Activated CD8-positive, alpha-beta T cell treated with anti-CD3 and anti-CD28 coated beads, Interleukin-2, amount 10 ng/mL, durations not matched to agents 7 days and 5 days (primary cell): ENCODE results near the gene SIX2. TPM values are rescaled to one million over a fixed set of nuclear protein-coding genes. Genes with fewer than 3 reads are reported as not detected.

Experiments used
- ATAC-seq: fragments of 150-1000 bp; cut with Tn5 transposase; one replicate; pipeline ENCODE4 v1.10.0; 2021; ENCODE audit warnings: moderate library complexity
- CTCF ChIA-PET: fragments of 350-600 bp; sonication (Branson Sonifier 250); formaldehyde crosslinking; loops from one replicate; lab custom pipeline; 2021; ENCODE audit warnings: antibody characterized with exemption; lab: Charles Lee
- POLR2A ChIA-PET: fragments of 350-600 bp; sonication (Branson Sonifier 250); formaldehyde crosslinking; loops from one replicate; lab custom pipeline; 2021; ENCODE audit warnings: antibody characterized with exemption; lab: Charles Lee
- DNase-seq: peaks from one replicate; pipeline ENCODE4 v3.0.0-alpha.2; 2020
- H3K27ac Mint-ChIP-seq: one replicate; pipeline ENCODE4 v1.8.0; 2021; ENCODE audit warnings: mild to moderate bottlenecking, mixed read lengths
- H3K27me3 Mint-ChIP-seq: one replicate; pipeline ENCODE4 v1.8.0; 2021; ENCODE audit warnings: low read depth, mixed read lengths
- H3K36me3 Mint-ChIP-seq: one replicate; pipeline ENCODE4 v1.8.0; 2021; ENCODE audit warnings: low read depth, mixed read lengths
- H3K4me1 Mint-ChIP-seq: one replicate; pipeline ENCODE4 v1.8.0; 2021; ENCODE audit warnings: low read depth, mixed read lengths
- H3K4me3 Mint-ChIP-seq: one replicate; pipeline ENCODE4 v1.8.0; 2021; ENCODE audit warnings: mild to moderate bottlenecking, mixed read lengths
- H3K9me3 Mint-ChIP-seq: one replicate; pipeline ENCODE4 v1.8.0; 2022; ENCODE audit warnings: mixed read lengths; ENCODE audit not compliant: insufficient read depth
- total RNA-seq, 2 experiments: library from RNA; stranded (reverse); gene quantifications; one replicate each; pipeline ENCODE4 v1.2.3, GENCODE V29; 2021

SIX2 gene
- total RNA-seq: not detected

DNA sequence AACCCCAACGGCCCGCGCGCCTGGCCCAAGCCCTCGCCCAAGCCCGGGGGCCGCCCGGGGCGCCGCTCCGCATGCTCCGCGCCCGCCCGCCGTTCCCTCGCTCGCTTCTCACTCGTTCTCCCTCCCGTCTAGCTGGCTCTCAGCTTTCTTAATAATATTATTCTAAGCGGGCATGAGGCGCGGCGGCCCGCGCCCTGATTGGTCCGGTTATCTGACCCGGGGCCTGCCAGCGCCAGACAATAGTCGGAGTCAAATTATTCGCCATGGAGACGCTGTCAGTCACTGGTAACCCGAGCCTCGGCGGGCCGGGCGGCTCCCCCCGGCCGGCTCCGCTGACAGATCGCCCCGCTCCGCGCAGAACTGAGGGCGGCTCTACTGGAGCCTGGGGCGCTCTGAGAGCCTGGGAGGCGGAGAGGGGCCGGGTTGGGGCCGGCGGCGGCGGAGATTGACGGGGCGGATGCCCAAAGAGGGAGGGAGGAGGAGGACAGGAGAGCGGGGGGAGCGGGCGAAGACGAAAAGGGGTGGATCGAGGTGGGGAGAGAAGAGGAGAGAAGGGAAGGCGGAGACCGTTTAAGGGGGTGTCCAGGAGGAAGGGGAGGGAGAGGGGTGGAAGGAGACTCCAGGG is at the start of gene SIX2:
Gene SIX2 (minus strand): TSS at position 150 of the 625 bp plus-strand sequence. CDS start 342 bp downstream, outside the sequence.
- no peaks in the 10 kb centered on the region for H3K36me3 Mint-ChIP-seq
- CTCF ChIA-PET: no interaction called here
- ATAC-seq (peak; percentile 23), DNase-seq (no peak)
- POLR2A ChIA-PET: no interaction called here
- no peaks in the 10 kb centered on the region for H3K9me3 Mint-ChIP-seq
- peaks cover 29% of the 10 kb centered on the region for H3K4me1 Mint-ChIP-seq
- no peak within 1 kb of the TSS for H3K27ac Mint-ChIP-seq
- peaks cover 81% of the 10 kb centered on the region for H3K27me3 Mint-ChIP-seq
- peak within 1 kb of the TSS; percentile 63 for H3K4me3 Mint-ChIP-seq

- DNase-seq: no peak
- H3K36me3 Mint-ChIP-seq: no peaks in the 10 kb centered on the region
- no peak overlapping the region for H3K4me3 Mint-ChIP-seq
- H3K27me3 Mint-ChIP-seq: no peaks in the 10 kb centered on the region
- no peak overlapping the region for H3K27ac Mint-ChIP-seq
- no peaks in the 10 kb centered on the region for H3K4me1 Mint-ChIP-seq
- CTCF ChIA-PET: no interaction called here
- no peaks in the 10 kb centered on the region for H3K9me3 Mint-ChIP-seq
- no peak for ATAC-seq
- POLR2A ChIA-PET: no interaction called here
Observed at GRCh38 chr2:45055162-45055605, 45.9 kb upstream of the SIX2 start.

DNA sequence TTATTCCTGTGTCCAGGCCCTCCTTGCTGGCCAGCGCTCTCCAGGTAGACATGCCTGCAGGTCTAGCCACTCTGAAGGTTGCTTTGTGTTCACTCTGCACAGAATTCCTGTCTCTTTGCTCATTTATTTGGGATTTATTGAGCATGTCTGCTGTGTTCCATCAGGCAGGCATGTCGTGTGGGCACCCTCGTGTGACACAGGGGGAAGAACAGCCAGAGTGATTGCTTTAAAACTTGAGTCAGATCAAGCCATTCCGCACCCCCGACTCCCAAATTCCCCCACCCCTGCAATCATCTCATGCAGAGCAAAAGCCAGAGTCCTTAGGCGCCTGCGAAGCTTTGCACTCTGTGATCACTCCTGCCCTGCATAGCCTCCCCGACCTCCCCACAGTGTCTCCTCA is 44.7 kb upstream of the SIX2 start:
- no peak for DNase-seq
- Mint-ChIP-seq H3K9me3 (no peaks in the 10 kb centered on the region), H3K4me1 (no peaks in the 10 kb centered on the region), H3K36me3 (no peaks in the 10 kb centered on the region), H3K27ac (no peak overlapping the region), H3K27me3 (no peaks in the 10 kb centered on the region), H3K4me3 (no peak overlapping the region)
- ChIA-PET CTCF (no interaction called here), POLR2A (no interaction called here)
- no peak for ATAC-seq

DNA sequence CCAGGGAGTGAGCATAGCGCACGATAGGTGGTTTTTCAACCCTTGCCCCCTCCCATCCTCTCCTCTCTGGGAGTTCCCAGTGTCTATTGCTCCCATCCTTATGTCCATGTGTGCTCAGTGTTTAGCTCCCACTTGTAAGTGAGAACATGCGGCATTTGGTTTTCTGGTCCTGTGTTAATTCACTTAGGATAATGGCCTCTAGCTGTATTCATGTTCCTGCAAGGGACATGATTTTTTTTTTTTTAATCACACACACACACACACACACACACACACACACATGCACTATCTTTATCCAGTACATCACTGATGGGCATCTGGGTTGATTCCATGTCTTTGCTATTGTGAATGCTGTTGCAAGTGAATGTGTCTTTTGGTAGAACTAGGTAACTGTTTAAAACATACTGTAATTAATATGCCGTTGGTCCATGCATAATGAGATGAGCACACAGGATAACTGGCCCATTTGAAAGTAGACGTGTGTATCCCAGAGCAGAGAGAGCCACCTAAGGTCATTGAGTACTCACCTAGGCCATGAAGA is 43.2 kb upstream of the SIX2 start:
- Mint-ChIP-seq H3K4me3 (no peak overlapping the region), H3K9me3 (no peaks in the 10 kb centered on the region), H3K27me3 (peaks cover 4% of the 10 kb centered on the region), H3K36me3 (no peaks in the 10 kb centered on the region), H3K4me1 (no peaks in the 10 kb centered on the region), H3K27ac (no peak overlapping the region)
- POLR2A ChIA-PET: no interaction called here
- CTCF ChIA-PET: no interaction called here
- DNase-seq: no peak
- no peak for ATAC-seq

GRCh38 chr2:45049569-45050336 is 40.5 kb upstream of the SIX2 start:
- H3K27ac Mint-ChIP-seq: no peak overlapping the region
- ChIA-PET CTCF (no interaction called here), POLR2A (no interaction called here)

DNA sequence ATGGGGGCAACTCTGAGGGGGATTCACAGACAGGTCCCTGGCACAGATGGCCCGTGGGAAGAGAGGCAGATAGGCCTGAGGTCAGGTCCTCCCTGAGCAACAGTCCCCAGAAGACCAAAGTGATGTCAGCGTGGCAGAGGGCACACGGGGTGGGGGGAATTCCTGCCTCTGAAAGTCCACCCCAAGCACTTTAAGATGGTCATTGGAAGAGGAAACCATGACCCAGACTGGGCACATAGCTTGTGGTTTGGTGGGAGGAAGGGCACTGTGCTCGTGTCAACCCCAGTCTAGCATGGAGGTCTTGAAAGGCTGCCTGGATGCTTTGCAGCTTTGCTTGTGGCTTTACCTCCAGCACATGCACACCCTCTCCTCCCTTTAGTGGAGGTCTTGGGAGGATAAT is 38.0 kb upstream of the SIX2 start:
- POLR2A ChIA-PET: no interaction called here
- ATAC-seq: no peak
- peaks cover 24% of the 10 kb centered on the region for H3K27me3 Mint-ChIP-seq

More at GRCh38 chr2:45049569-45050336, 40.5 kb upstream of the SIX2 start:
- Mint-ChIP-seq H3K36me3 (no peaks in the 10 kb centered on the region), H3K4me1 (no peaks in the 10 kb centered on the region), H3K27me3 (peaks cover 8% of the 10 kb centered on the region), H3K4me3 (no peak overlapping the region), H3K9me3 (no peaks in the 10 kb centered on the region)
- no peak for ATAC-seq
- no peak for DNase-seq

GRCh38 chr2:45046786-45047185 is 37.5 kb upstream of the SIX2 start:
- no peaks in the 10 kb centered on the region for H3K36me3 Mint-ChIP-seq
- H3K4me1 Mint-ChIP-seq: no peaks in the 10 kb centered on the region
- ATAC-seq (no peak), DNase-seq (no peak)
- POLR2A ChIA-PET: no interaction called here
- H3K9me3 Mint-ChIP-seq: no peaks in the 10 kb centered on the region
- CTCF ChIA-PET: no interaction called here
- H3K27ac Mint-ChIP-seq: no peak overlapping the region
- peaks cover 25% of the 10 kb centered on the region for H3K27me3 Mint-ChIP-seq
- no peak overlapping the region for H3K4me3 Mint-ChIP-seq

More for the DNA sequence above, 38.0 kb upstream of the SIX2 start:
- CTCF ChIA-PET: no interaction called here
- Mint-ChIP-seq H3K9me3 (no peaks in the 10 kb centered on the region), H3K36me3 (no peaks in the 10 kb centered on the region), H3K27ac (no peak overlapping the region), H3K4me1 (no peaks in the 10 kb centered on the region), H3K4me3 (no peak overlapping the region)
- no peak for DNase-seq

DNA sequence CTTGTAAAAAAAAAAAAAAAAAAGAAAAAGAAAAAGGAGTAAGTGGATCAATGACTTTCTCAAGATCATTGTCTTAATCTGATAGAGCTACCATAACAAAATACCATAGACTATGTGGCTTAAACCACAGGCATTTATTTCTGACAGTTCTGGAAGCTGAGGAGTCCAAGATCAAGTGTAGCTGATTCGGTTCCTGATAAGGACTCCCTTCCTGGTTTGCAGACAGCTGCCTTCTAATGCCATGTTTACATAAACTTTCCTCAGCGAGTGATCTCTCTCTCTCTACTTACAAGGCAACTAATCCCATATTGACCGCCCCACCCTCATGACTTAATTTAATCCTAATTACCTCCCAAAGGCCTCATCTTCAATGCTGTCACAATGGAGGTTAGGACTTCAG is 36.5 kb upstream of the SIX2 start:
- ChIA-PET CTCF (no interaction called here), POLR2A (no interaction called here)
- H3K27me3 Mint-ChIP-seq: peaks cover 25% of the 10 kb centered on the region
- no peak for DNase-seq
- H3K27ac Mint-ChIP-seq: no peak overlapping the region
- no peaks in the 10 kb centered on the region for H3K36me3 Mint-ChIP-seq
- no peak for ATAC-seq
- H3K9me3 Mint-ChIP-seq: no peaks in the 10 kb centered on the region
- H3K4me3 Mint-ChIP-seq: no peak overlapping the region
- no peaks in the 10 kb centered on the region for H3K4me1 Mint-ChIP-seq

GRCh38 chr2:45044916-45045315 is 35.7 kb upstream of the SIX2 start:
- no peak for DNase-seq
- Mint-ChIP-seq H3K9me3 (no peaks in the 10 kb centered on the region), H3K27ac (no peak overlapping the region), H3K4me3 (no peak overlapping the region), H3K27me3 (peaks cover 25% of the 10 kb centered on the region), H3K36me3 (no peaks in the 10 kb centered on the region), H3K4me1 (no peaks in the 10 kb centered on the region)
- POLR2A ChIA-PET: no interaction called here
- no peak for ATAC-seq
- CTCF ChIA-PET: no interaction called here

DNA sequence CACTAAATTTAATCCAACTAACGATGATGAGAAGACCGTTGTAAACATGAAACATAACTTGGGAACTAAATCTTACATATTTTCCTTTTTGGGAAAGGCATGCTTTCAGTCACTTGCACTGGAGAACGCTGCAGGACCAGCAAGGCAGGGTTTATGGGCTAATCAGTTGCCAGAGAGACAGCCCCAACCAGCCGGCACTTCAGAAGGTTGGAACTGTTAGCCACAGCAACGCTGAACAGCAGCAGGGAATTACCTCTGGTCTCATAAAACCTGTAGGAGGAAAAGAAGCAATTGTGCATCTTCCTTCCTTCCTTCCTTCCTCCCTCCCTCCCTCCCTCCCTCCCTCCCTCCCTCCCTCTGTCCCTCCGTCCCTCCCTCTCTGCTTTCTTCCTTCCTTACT is 33.9 kb upstream of the SIX2 start:
- Mint-ChIP-seq H3K9me3 (no peaks in the 10 kb centered on the region), H3K27ac (no peak overlapping the region), H3K36me3 (no peaks in the 10 kb centered on the region), H3K27me3 (peaks cover 25% of the 10 kb centered on the region), H3K4me3 (no peak overlapping the region), H3K4me1 (no peaks in the 10 kb centered on the region)
- ChIA-PET POLR2A (no interaction called here), CTCF (no interaction called here)
- no peak for ATAC-seq
- DNase-seq: no peak

- no peak for ATAC-seq
Observed at GRCh38 chr2:45042401-45042800, 33.1 kb upstream of the SIX2 start.

GRCh38 chr2:45040786-45041185 is 31.5 kb upstream of the SIX2 start:
- ATAC-seq (no peak), DNase-seq (no peak)
- ChIA-PET POLR2A (no interaction called here), CTCF (no interaction called here)
- Mint-ChIP-seq H3K4me3 (no peak overlapping the region), H3K4me1 (no peaks in the 10 kb centered on the region), H3K36me3 (no peaks in the 10 kb centered on the region), H3K27ac (no peak overlapping the region), H3K27me3 (peaks cover 22% of the 10 kb centered on the region), H3K9me3 (no peaks in the 10 kb centered on the region)

More at GRCh38 chr2:45042401-45042800, 33.1 kb upstream of the SIX2 start:
- ChIA-PET POLR2A (no interaction called here), CTCF (no interaction called here)
- DNase-seq: no peak
- Mint-ChIP-seq H3K27ac (no peak overlapping the region), H3K4me3 (no peak overlapping the region), H3K4me1 (no peaks in the 10 kb centered on the region), H3K36me3 (no peaks in the 10 kb centered on the region), H3K9me3 (no peaks in the 10 kb centered on the region), H3K27me3 (peaks cover 25% of the 10 kb centered on the region)
